Nephron progenitor cell (in vitro differentiated cells): ENCODE results near the gene CCDC51.

Experiments used
- DNase-seq: peaks from one replicate; pipeline ENCODE4 v3.0.0; 2021
- H3K27ac Mint-ChIP-seq: 2 replicates; pipeline ENCODE4 v1.8.0; 2021; ENCODE audit warnings: mild to moderate bottlenecking, moderate library complexity, mixed read lengths
- H3K27me3 Mint-ChIP-seq: 2 replicates; pipeline ENCODE4 v1.8.0; 2021; ENCODE audit warnings: mild to moderate bottlenecking, low read depth, mixed read lengths; ENCODE audit not compliant: poor library complexity
- H3K36me3 Mint-ChIP-seq: 2 replicates; pipeline ENCODE4 v1.8.0; 2021; ENCODE audit warnings: low read depth, mixed read lengths
- H3K4me1 Mint-ChIP-seq: 2 replicates; pipeline ENCODE4 v1.8.0; 2021; ENCODE audit warnings: mixed read lengths
- H3K4me3 Mint-ChIP-seq: 2 replicates; pipeline ENCODE4 v1.8.0; 2021; ENCODE audit warnings: mild to moderate bottlenecking, moderate library complexity, mixed read lengths
- H3K9me3 Mint-ChIP-seq: 2 replicates; pipeline ENCODE4 v1.8.0; 2021; ENCODE audit warnings: mild to moderate bottlenecking, moderate library complexity, mixed read lengths
- CTCF ChIP-seq: fragments of 200-600 bp; sonication (generic); IDR thresholded peaks from 2 replicates; pipeline ENCODE4 v1.5.0; 2021; ENCODE audit warnings: antibody characterized with exemption

Gene CCDC51

GRCh38 chr3:48422272-48422671 is 17.6 kb downstream of the CCDC51 start:
- no peaks in the 10 kb centered on the region for H3K27me3 Mint-ChIP-seq
- H3K4me3 Mint-ChIP-seq, result no peak overlapping the region
- H3K36me3 Mint-ChIP-seq, result peaks cover 5% of the 10 kb centered on the region
- H3K27ac Mint-ChIP-seq, result no peak overlapping the region
- TF ChIP-seq CTCF, result no peak
- H3K9me3 Mint-ChIP-seq, result no peaks in the 10 kb centered on the region
- H3K4me1 Mint-ChIP-seq, result peaks cover 35% of the 10 kb centered on the region
- DNase-seq, result no peak

DNA sequence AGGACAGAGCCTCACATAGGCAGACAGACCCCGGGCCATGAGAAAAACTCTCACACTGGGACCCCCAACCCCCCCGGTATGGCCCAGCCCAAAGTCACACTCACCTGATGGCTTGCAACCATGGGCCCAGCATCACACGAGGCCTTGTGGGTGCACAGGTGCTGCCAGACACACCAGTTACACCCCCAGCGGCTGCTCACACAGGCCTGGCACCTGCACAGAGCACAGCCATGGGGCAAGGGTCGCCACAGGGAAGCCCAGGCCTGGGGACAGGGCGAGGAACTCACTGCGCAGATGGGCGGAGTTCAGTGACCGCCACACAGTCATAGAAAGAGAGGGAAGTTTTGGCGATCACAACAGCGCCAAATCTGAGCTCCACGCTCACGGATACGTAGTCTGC is 19.4 kb downstream of the CCDC51 start:
- no peaks in the 10 kb centered on the region for H3K27me3 Mint-ChIP-seq
- peaks cover 20% of the 10 kb centered on the region for H3K4me1 Mint-ChIP-seq
- H3K4me3 Mint-ChIP-seq, result no peak overlapping the region
- peaks cover 5% of the 10 kb centered on the region for H3K36me3 Mint-ChIP-seq
- no peak overlapping the region for H3K27ac Mint-ChIP-seq
- no peaks in the 10 kb centered on the region for H3K9me3 Mint-ChIP-seq
- no peak for TF ChIP-seq CTCF
- no peak for DNase-seq

GRCh38 chr3:48419597-48419996 is 20.3 kb downstream of the CCDC51 start:
- DNase-seq, result no peak
- peaks cover 5% of the 10 kb centered on the region for H3K36me3 Mint-ChIP-seq
- H3K9me3 Mint-ChIP-seq, result no peaks in the 10 kb centered on the region
- no peak overlapping the region for H3K27ac Mint-ChIP-seq
- H3K27me3 Mint-ChIP-seq, result no peaks in the 10 kb centered on the region
- no peak overlapping the region for H3K4me3 Mint-ChIP-seq
- H3K4me1 Mint-ChIP-seq, result peaks cover 11% of the 10 kb centered on the region
- TF ChIP-seq CTCF, result no peak

DNA sequence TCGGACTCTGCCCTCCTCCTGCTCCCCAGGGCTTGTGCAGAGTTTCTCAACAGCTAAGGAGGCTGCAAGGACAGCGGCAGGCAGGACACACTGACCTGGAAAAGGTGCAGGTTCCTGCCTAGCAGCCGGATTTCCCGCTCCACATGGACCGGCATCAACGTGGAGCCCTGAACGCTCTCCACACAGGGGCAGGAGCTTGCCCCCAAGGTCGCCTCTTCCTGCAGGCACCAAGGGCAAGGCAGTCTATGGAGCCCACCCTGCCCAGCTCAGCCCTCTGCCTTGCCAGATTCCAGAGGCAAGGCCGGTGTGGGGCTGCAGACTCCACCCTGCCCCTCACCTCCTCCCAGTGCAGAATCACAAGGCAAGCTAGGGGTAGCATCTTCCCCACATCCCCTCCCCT is 20.8 kb downstream of the CCDC51 start:
- DNase-seq, result no peak
- Mint-ChIP-seq H3K27me3 (peaks cover 1% of the 10 kb centered on the region), H3K9me3 (no peaks in the 10 kb centered on the region), H3K4me3 (no peak overlapping the region), H3K4me1 (peaks cover 7% of the 10 kb centered on the region), H3K36me3 (peaks cover 8% of the 10 kb centered on the region), H3K27ac (no peak overlapping the region)
- TF ChIP-seq CTCF, result no peak

DNA sequence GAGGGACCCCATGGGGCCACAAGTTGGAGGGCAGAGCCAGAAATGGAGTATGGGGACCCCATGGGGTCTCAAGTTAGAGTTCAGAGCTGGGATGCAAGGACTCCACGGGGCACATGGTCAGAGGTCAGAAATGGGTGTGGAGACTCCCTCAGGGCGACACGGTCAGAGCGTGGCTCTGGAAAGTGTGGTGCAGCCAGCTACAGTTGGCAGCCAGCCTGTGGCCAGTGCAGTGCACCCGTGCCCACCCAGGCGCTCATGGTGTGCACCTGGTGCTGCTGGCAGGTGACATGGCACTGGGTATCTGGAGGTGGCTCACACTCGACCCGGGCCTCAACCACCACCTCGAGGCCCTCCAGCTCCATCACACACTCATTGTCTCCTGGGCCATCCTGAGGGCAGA is 21.3 kb downstream of the CCDC51 start:
- no peak for DNase-seq

More for the DNA sequence above, 21.3 kb downstream of the CCDC51 start:
- Mint-ChIP-seq H3K4me3 (no peak overlapping the region), H3K4me1 (peaks cover 7% of the 10 kb centered on the region), H3K27me3 (peaks cover 3% of the 10 kb centered on the region), H3K9me3 (no peaks in the 10 kb centered on the region), H3K27ac (peak overlapping the region; percentile 72), H3K36me3 (peaks cover 13% of the 10 kb centered on the region)
- no peak for TF ChIP-seq CTCF
